Breast epithelium (tissue), 4 donors: ENCODE data around the gene NEDD4. TPM values are rescaled to one million over a fixed set of nuclear protein-coding genes. Genes with fewer than 3 reads are reported as not detected.
"Not testable (repeated sequence)": the region's sequence is repeated elsewhere in the genome, so short reads cannot be mapped to it uniquely, and the experiment has no call there.

Source experiments
- DNase-seq, 2 donors: peaks; one replicate each; pipeline ENCODE4 v3.0.0-alpha.2; 2019; ENCODE audit warnings: low spot score in 2 of 2
- H3K27ac ChIP-seq, 2 donors: fragments of 200-600 bp; sonication (generic) in 1 of 2; one replicate each; pipeline ENCODE4 v1.5.1; 2016 to 2019; ENCODE audit warnings: mild to moderate bottlenecking in 1 of 2
- H3K27me3 ChIP-seq, 2 donors: fragments of 200-600 bp; sonication (generic) in 1 of 2; one replicate each; pipeline versions ENCODE4 v1.5.1 to v1.6.0; 2017 to 2019; ENCODE audit warnings: control low read depth in 1 of 2, mild to moderate bottlenecking in 1 of 2
- H3K36me3 ChIP-seq: fragments of 200-600 bp; one replicate; pipeline ENCODE4 v1.5.1; 2019
- H3K4me1 ChIP-seq, 2 donors: fragments of 200-600 bp; sonication (generic); one replicate each; pipeline ENCODE4 v1.5.1; 2016 to 2019; ENCODE audit warnings: control low read depth in 1 of 2
- H3K4me3 ChIP-seq, 3 donors: fragments of 200-600 bp; sonication (generic); 1 replicate in 2 of 3; 2 replicates in 1 of 3; pipeline ENCODE4 v1.5.1; 2016 to 2019; ENCODE audit warnings: mild to moderate bottlenecking in 3 of 3, moderate library complexity in 2 of 3
- H3K9me3 ChIP-seq, 2 donors: fragments of 200-600 bp; sonication (generic) in 1 of 2; one replicate each; pipeline ENCODE4 v1.5.1; 2016 to 2019; ENCODE audit warnings: control low read depth in 1 of 2
- CTCF ChIP-seq, 3 donors: fragments of 450-650 bp; IDR thresholded peaks; one replicate each; pipeline ENCODE4 v1.5.1; 2016 to 2017; ENCODE audit warnings: antibody characterized with exemption in 3 of 3, mild to moderate bottlenecking in 3 of 3, moderate library complexity in 3 of 3
- POLR2A ChIP-seq: fragments of 450-650 bp; IDR thresholded peaks from one replicate; pipeline ENCODE4 v1.6.1; 2016; ENCODE audit warnings: antibody characterized with exemption, mild to moderate bottlenecking, moderate library complexity
- POLR2AphosphoS5 ChIP-seq, 3 donors: sonication (generic); formaldehyde crosslinking; IDR thresholded peaks; one replicate each; pipeline ENCODE4 v1.6.1; 2017; ENCODE audit warnings: antibody characterized with exemption in 3 of 3
- intact Hi-C: fragments of 100-400 bp; cut with DNase I; formaldehyde crosslinking; loops from one replicate; pipeline ENCODE4 v1.15.1; 2023; ENCODE audit warnings: low total_unique reads
- total RNA-seq, 3 donors: library from RNA; depleted of rRNA; stranded (reverse); fragments of >200 nt; gene quantifications; one replicate each; pipeline ENCODE4 v1.1.0, GENCODE V29; 2016

Gene NEDD4
- total RNA-seq, 3 donors from 2014 or later: 13.0 to 19.6 (median 19.3) TPM

GRCh38 chr15:55859681-55860080, 133.7 kb downstream of the NEDD4 start:
- intact Hi-C loops: no loop called here
- TF ChIP-seq POLR2AphosphoS5 (IDR thresholded peaks at IDR 0.05): no peak
- no peak for TF ChIP-seq POLR2A
- TF ChIP-seq CTCF (IDR thresholded peaks at IDR 0.05): no peak

GRCh38 chr15:55858661-55859060, 134.8 kb downstream of the NEDD4 start:
- peaks cover 5% of the 10 kb centered on the region for H3K36me3 ChIP-seq
- H3K27ac ChIP-seq: no peak overlapping the region
- no peak for TF ChIP-seq CTCF (IDR thresholded peaks at IDR 0.05)
- intact Hi-C loops: no loop called here
- no peak for DNase-seq
- no peaks in the 10 kb centered on the region for H3K27me3 ChIP-seq
- H3K4me3 ChIP-seq: no peak overlapping the region
- no peaks in the 10 kb centered on the region for H3K4me1 ChIP-seq
- no peaks in the 10 kb centered on the region for H3K9me3 ChIP-seq

More at GRCh38 chr15:55859681-55860080, 133.7 kb downstream of the NEDD4 start:
- no peak overlapping the region for H3K4me3 ChIP-seq
- H3K4me1 ChIP-seq: no peaks in the 10 kb centered on the region
- H3K27ac ChIP-seq: no peak overlapping the region
- H3K36me3 ChIP-seq: peaks cover 5% of the 10 kb centered on the region
- no peak for DNase-seq
- no peaks in the 10 kb centered on the region for H3K9me3 ChIP-seq
- H3K27me3 ChIP-seq: no peaks in the 10 kb centered on the region

GRCh38 chr15:55856506-55857164, 136.8 kb downstream of the NEDD4 start:
- Histone ChIP-seq H3K4me1 (no peaks in the 10 kb centered on the region), H3K9me3 (no peaks in the 10 kb centered on the region), H3K4me3 (no peak overlapping the region), H3K36me3 (peaks cover 5% of the 10 kb centered on the region), H3K27ac (no peak overlapping the region), H3K27me3 (no peaks in the 10 kb centered on the region)
- DNase-seq: no peak
- intact Hi-C loops: no loop called here
- TF ChIP-seq POLR2A: no peak
- no peak for TF ChIP-seq POLR2AphosphoS5 (IDR thresholded peaks at IDR 0.05)
- TF ChIP-seq CTCF (IDR thresholded peaks at IDR 0.05): no peak

GRCh38 chr15:55853134-55853533, 140.3 kb downstream of the NEDD4 start:
- DNase-seq: no peak
- Histone ChIP-seq H3K27ac (no peak overlapping the region), H3K4me3 (no peak overlapping the region), H3K9me3 (no peaks in the 10 kb centered on the region), H3K27me3 (no peaks in the 10 kb centered on the region), H3K4me1 (no peaks in the 10 kb centered on the region), H3K36me3 (peaks cover 5% of the 10 kb centered on the region)
- intact Hi-C loops: no loop called here
- TF ChIP-seq CTCF (IDR thresholded peaks at IDR 0.05) (no peak), POLR2AphosphoS5 (IDR thresholded peaks at IDR 0.05) (no peak), POLR2A (no peak)

- no peaks in the 10 kb centered on the region for H3K9me3 ChIP-seq
- TF ChIP-seq CTCF (IDR thresholded peaks at IDR 0.05) (peak; percentile 77 to 82 (median 80)), POLR2A (no peak)
- no peak overlapping the region for H3K4me3 ChIP-seq
- no peaks in the 10 kb centered on the region for H3K4me1 ChIP-seq
- intact Hi-C loops: no loop called here
- H3K36me3 ChIP-seq: no peaks in the 10 kb centered on the region
- H3K27ac ChIP-seq: no peak overlapping the region
- no peak for DNase-seq
- no peaks in the 10 kb centered on the region for H3K27me3 ChIP-seq
Measured at GRCh38 chr15:55846116-55846707, 147.2 kb downstream of the NEDD4 start.

- intact Hi-C loops, H3K4me1 ChIP-seq: not testable (repeated sequence)
Measured at GRCh38 chr15:55842897-55843296, 150.5 kb downstream of the NEDD4 start.

More at GRCh38 chr15:55842897-55843296, 150.5 kb downstream of the NEDD4 start:
- not testable (repeated sequence) for H3K9me3 ChIP-seq, DNase-seq, H3K27ac ChIP-seq, H3K4me3 ChIP-seq, H3K27me3 ChIP-seq, H3K36me3 ChIP-seq
